GM19035 (cell line): Measurements from ENCODE around the gene TSPEAR.
"Not testable (repeated sequence)": the region's sequence is repeated elsewhere in the genome, so short reads cannot be mapped to it uniquely, and the experiment has no call there.

Experiments
- ATAC-seq: cut with Tn5 transposase; IDR thresholded peaks from one replicate; pipeline ENCODE4 v1.9.1; 2021; ENCODE audit not compliant: unreplicated experiment

TSPEAR gene

DNA sequence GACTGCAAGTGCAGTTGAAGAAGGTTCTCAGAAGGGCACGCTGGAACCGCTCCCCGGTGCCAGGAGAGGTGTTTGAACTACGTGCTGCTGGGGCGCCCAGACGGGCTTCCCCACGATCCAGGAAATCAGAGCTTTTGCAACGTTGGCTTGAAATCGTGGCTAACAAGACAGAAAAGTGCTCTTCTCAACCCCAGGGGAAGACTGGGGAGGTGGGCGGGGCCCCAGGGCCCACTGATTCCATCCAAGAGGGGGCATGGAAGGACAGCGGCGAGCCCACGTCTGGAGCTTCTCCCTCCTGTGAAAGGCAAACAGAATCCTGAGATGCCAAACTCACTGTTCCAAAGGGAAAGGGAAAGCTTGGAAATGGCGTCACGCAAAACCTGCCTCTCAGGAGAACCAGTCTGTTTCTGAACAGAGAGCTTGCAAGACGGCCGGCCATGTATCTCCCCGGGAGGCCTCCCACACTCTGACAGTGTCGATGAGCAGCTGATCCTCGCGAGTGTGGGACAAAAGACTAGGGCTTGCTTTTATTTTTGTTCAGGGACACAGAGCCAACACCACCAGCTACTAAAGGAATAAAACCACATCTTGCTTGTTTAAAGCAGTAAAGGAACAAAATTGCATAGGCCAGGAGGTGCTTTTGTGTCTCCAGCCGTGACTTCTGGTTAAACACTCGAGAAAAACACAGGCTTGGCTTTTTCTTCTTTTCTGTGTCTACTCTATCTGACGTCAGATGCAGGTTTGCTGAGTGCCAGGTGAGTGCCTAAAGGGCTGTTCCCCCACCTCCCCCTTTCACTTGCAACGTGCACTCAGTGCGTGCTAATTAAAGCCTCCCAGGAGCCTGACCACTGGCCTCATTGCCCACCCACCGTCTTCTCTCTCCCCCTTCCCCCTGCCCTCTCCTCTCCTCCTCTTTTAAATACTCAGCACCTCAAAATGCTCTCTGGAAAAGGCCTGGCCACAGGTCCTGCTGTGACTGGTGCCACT lies 214.5 kb downstream of the TSPEAR start:
- ATAC-seq: no peak

DNA sequence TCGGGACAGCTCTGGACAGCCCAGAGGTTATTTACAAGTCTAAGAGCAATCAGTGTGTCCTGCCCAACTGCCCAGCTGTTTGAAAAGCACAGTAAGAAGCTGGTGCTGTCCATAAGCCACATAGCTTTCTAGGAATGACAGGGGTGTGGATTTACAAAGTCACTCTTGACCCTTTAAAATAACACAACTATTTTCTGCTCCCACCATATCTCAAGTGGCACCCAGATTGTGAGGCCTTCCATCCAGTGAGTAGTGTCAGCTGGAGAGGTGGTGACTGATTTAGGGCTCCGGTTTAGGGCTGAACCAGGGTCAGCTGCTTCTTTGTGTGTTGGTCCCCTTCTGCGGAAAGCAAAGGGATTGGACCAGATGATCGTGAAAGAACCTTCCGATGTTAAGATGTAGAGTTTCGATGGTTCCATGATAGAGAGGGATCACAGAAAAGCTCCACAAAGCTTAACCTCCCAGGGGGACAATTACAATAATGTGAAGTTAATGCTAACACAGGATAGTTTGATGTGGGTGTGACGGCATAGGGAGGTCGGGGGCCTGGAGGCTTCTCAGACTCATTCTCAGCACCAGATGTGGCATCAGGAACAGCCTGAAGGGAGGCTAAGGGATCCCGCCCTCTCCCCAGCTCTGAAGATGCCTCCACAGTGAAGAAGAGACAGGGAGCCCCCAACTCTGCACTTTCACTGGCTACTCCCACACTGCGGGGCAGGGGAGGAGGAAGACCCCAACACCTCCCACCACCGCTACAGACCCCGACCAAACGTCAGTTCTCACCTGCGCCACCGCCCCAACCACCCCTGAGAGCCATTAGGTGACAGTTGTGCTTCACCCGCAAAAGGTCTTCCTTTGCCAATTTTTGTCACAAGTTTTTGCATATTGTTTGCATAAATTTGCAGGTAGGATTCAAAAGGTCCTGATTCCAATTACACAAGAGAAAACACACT lies 215.5 kb downstream of the TSPEAR start:
- no peak for ATAC-seq

DNA sequence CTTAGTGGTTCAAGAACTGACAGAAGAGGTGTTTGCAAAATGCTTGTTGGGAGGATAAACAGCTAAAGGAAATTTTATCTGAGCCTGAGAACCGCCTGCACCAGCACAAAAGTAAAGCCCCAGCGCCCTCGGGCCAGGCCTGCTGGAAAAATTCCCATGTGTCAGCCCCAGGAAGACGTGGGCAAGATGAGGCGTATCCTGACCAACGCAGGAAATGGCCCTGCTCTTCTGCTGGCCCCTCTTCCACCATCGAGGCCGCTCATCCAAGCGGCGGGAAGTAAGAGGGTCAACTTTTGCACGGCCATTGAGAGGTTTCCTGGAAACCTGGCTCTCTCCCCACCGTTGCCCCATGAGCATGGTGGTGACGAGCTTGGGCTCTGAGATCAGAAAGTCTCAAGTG lies 216.4 kb downstream of the TSPEAR start:
- no peak for ATAC-seq

DNA sequence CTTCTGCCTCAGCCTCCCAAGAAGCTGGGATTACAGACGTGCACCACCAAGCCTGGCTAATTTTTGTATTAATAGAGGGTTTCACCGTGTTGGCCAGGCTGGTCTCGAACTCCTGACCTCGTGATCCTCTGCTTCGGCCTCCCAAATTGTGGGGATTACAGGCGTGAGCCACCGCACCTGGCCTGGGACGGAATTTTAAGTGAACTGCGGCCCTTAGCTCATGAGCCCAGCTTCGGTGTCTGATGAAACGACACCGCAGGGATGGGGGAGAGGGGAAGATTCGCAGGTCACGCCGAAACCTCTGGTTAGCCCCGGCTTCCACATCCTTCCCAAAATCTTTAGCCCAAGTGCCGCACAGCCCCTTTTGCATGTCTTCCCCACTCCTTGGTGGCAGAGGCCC lies 217.0 kb downstream of the TSPEAR start:
- no peak for ATAC-seq

DNA sequence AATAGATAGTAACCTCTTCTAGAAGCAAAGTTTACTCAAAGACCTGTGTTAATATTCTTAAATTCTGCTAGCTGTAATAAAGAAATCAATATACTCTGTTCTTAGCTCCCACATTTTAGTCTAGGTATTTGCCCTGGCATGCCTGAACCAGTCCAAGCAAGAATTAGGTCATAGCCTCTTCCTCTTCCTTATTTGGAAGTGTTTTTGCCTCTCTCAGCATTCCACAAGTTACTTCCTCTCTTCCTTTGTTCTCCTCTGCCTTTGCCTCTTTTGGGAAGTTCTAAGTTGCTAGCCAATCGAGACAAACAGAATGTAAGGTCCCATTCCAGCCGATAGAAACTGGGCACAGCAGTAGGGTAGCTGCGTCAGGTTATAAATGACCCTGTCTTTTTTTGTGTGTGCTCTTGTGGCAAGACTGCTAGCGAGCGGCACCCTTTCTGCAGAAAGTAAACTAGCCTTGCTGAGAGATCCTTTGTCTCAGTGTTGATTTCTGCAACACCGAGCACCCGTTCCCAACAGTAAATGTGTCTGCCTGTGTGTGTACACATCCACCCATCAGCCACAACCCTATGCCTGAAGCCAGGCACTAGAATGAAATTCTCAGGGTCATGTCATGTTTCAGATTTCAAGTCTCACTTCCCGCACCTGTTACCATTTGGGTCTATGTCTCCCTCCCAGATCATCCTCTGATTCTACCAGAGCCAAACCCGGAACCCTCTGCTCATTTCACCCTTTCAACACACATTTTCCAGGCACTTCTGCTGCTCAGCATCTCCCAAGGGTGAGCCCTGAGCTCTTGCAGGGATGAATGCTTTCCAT lies 218.6 kb downstream of the TSPEAR start:
- no peak for ATAC-seq

DNA sequence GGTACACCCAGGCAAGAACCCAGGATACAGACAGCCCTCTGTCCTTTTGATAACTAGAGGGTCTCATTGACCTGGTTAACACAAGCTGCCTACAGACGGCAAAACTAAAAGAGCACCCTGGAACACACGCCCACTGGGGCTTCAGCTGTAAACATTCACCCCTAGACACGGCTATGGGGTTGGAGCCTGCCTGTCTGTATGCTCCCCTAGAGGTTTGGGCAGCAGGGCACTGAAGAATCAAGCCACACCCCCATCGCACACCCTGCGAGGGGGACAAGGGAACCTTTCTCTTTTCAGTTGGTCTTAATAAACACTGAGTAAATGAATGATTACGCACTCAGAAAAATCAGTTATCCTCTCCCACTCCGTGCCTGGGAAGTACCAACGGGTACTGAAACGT lies 220.6 kb downstream of the TSPEAR start:
- ATAC-seq: no peak

DNA sequence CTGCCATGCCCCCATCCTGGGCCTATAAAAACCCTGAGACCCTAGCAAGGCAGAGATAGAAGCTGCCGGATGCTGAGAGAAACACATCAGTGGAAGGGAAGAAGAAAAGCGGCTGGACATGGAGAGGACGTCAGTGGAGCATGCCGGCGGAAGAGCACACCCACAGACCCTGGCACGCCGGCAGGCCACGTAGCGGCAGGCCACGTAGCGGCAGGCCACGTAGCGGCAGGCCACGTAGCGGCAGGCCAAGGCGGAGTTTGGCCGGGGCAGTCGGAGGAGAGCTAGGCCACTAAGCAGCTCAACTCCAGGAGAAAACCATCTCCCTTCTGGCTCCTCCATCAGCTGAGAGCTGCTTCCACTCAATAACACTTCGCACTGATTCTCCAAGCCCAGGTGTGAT lies 221.0 kb downstream of the TSPEAR start:
- ATAC-seq: no peak

DNA sequence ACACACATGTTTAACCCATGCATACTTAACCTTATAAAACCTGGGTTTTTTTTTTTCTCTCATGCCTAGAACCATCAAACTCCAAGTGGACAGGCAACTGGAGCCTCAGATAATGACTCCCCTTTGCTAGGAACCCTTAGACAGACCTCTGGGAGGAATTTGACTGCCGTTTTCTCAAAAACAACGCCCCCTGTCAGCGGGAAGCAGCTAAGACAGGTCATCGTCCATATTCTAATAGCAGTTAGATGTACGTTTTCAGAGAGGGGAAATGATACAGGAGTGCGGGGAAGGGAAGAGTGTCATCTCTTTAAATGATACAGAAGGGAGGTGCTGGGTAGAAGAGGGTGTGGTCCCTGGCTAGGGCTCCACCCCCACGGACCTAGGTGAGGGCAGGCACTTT lies 221.4 kb downstream of the TSPEAR start:
- no peak for ATAC-seq

DNA sequence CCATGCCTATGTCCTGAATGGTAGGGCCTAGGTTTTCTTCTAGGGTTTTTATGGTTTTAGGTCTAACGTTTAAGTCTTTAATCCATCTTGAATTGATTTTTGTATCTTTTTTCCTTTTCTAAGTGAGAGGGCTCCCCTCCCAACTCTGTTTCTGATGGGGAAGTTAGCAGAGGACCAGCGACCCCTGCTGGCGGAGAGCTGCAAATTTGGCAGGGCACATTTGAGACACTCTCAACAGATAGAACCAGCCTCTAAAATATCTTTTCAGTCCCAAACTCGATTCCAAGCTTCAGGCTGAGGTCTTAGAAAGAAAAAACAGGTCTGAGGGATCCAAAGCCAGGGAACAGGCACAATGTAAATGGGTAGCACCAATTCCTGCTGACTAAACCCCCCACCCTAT lies 223.5 kb downstream of the TSPEAR start:
- no peak for ATAC-seq

DNA sequence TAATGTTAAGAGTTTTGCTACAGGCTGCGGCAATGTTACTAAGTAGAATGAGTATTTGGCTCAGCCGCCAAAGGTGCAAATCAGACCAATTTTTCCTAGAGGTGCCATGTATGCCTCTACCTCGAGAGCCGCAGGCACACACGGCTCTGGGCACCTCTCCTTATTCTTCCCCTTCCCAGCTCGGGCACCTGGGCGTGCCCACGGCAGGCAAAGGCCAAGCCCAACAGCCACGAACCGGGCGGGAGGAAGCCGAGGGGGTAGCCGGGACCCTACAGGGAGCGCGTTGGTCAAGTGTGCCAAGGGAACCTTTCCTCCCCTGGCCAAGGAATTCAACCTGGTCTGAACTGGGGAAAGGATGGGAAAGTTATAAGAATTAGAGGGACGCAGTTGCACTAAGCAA lies 225.1 kb downstream of the TSPEAR start:
- no peak for ATAC-seq

DNA sequence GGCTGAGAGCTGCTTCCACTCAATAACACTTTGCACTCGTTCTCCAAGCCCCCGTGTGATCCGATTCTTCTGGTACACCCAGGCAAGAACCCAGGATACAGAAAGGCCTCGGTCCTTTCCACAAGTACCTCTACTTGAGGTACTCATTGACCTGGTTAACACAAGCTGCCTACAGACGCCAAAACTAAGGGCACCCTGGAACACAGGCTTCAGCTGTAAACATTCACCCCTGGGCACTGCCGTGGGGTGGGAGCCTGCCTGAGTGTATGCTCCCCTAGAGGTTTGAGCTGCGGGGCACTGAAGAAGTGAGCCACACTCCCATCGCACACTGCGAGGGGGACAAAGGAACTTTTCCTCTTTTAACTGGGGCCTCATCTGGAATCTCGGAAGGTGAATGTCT lies 225.6 kb downstream of the TSPEAR start:
- no peak for ATAC-seq

DNA sequence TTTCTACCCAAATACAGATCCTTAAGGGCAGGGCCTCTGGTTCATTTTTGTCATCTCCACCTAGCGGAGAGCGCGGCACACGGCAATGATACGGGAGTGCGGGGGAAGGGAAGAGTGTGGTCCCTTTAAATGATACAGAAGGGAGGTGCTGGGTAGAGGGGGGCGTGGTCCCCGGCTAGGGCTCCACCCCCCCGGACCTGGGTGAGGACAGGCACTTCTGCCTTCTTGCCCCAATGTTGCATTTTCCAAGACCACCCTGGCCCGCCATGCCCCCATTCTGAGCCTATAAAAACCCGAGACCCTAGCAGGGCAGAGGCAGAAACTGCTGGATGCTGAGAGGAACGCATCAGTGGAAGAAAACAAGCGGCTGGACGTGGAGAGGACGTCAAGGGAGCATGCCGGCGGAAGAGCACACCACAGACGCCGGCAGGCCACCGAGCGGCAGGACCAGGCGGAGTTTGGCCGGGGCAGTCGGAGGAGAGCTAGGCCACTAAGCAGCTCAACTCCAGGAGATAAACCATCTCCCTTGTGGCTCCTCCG lies 226.0 kb downstream of the TSPEAR start:
- ATAC-seq: no peak

DNA sequence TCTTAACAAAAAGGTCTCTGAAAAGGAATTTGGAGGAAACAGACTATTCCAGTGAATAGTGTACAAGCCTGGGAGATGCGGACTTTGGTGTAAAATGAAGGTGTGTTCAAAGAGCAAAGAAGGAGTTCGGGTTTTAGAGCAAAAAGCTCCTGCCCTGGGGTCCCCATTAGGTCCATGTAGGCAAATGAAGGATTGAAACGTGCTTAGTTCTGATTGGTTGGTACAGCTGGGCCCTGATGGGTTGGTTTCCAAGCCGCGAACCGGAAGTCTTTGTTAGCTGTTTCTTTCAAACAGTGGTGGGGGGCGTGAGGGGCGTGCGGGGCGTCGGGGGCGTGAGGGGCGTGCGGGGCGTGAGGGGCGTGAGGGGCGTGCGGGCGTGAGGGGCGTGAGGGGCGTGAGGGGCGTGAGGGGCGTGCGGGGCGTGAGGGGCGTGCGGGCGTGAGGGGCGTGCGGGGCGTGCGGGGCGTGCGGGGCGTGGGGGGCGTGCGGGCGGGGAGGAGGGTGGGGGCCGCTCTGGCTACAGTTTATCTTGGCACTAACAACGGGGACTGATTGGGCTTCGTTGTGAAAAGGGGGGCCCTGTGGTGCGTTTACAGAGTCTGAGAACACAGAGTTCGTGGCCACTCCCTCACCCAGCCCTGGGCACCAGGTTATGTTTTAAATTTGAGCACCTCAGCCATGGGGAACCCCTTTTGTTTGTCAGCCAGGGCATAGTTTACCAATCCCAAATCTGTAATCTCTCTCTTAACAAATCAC lies 226.7 kb downstream of the TSPEAR start:
- ATAC-seq: no peak

DNA sequence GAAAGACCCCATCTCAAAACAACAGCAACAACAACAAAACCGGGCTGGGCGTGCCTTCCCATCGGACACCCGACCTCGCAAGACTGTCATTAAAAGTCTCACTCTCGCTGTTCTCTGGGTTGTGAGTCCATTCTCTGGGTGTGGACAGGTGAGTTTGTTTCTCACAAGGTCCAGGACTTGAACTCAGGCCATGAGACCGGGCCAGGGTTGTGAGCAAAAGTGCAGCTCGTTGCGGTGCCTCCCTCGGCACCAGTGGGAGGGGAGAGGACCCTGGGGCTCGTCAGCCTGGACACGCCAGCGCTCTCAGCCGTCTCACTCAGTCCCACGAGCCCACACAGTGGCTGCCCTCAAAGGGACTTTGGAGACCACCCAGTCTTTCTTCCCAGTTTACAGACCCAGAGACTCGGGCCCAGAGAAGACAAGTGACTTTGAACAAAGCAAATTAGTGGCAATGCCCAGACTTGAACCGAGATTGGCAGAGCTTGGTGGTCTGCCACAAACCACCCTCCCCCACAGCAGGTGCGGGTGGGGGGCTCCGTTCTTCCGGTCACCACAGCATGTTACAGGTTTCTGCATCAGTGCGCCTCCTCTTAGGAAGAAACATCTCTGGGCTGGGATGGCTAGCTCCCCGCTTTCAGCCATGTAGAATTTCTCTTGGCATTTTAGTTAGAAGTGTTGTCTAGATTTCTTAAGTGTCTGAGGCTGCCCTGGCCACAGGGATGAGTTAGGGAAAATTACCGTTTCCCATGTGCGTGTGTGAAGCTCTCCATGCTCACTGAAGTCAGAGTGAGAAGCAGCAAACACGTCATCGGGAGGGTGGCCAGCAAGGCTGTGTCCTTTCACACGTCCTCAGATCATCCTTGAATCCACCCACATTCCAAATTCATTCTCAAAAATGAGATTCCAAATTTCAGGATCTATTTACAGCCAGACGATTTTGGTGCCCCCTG lies 227.8 kb downstream of the TSPEAR start:
- ATAC-seq: no peak

DNA sequence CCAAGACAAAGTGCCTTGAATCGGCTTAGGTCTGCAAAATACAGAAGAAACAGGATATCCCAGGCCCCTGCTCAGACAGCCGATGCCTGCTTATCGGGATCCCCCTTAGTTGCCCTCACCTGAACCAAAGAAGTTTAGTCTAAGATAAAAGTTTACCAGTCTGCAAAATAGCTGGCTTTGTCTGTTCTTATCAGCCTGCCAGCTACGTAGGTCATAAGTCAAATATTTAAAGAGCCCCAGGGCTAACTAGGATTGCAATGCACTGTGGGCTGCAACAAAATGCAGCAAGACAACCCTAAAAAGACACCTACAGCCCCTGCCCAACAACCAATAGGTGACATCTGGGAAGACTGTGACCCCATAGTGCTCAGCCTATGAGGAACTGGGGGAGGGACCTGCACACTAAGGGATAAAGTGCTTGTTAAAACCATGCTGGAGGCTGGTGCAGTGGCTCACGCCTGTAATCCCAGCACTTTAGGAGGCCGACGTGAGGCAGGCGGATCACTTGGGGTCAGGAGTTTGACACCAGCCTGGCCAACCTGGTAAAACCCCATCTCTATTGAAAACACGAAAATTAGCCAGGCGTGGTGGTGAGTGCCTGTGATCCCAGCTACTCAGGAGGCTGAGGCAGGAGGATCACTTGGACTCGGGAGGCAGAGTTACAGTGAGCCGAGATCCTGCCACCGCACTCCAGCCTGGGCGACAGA lies 228.6 kb downstream of the TSPEAR start:
- ATAC-seq: no peak

DNA sequence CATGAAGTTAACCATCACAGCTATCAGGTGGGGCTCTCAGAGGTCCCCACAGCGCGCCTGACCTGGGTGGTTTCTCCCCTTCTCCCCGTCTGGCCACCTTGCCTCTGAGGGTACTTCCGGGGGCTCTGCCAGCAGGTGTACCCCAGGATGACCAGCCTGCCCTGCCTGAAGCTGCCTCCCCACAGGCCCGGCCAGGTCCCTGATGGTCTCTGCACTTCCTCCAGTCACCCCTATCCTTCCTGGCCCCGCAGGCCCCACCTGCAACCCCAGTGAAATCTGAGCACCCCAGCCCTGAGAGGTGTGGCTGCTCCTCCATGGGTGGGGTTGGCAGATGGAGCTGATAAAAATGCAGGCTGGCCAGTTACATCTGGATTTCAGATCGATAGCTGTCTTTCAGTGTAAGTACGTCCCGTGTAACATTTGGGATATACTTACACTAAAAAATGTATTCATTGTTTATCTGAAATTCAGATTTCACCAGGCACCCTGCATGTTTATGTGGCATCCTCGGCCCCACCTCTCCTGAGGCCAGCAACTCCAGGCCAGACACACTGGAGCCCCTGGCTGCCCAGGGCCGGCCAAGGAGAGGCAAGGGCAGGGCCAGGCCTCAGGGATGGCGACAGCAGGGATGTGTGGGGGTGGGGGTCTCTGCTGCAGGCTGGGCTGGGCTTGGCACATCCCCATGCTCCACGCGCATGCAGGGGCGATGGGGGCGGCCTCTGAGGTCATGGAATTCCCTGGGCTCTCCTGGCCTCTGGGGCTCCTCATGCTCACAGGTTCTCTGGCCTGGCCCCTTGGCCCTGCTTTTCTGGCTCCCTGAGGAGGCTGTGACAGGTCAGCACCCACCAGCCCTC lies 230.9 kb downstream of the TSPEAR start:
- ATAC-seq: no peak

DNA sequence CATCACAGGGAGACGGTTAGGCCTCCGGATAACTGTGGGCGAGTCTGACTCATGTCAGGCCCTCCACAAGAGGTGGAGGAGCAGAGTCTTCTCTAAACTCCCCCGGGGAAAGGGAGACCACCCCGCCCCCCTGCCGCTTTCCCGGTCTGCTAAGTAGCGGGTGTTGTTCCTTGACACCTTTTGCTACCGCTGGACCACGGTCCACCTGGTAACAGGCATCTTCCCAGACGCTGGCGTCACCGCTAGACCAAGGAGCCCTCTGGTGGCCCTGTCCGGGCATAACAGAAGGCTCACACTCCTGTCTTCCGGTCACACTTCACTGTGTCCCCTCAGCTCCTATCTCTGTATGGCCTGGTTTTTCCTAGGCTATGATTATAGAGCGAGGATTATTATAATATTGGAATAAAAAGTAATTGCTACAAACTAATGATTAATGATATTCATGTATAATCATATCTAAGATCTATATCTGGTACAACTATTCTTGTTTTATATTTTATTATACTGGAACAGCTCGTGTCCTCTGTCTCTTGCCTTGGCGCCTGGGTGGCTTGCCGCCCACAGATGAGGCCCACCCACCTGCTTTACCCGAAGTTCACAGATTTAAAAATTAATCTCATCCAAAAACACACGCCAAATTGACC lies 231.7 kb downstream of the TSPEAR start:
- ATAC-seq: not testable (repeated sequence)
